Esophagus muscularis mucosa (tissue), 4 donors: Measurements from ENCODE around the gene ZNF567. TPM values are rescaled to one million over a fixed set of nuclear protein-coding genes. Genes with fewer than 3 reads are reported as not detected.

Experiments
- DNase-seq: peaks from one replicate; pipeline ENCODE4 v3.0.0-alpha.2; 2017; ENCODE audit errors: extremely low spot score
- H3K27ac ChIP-seq, 4 donors: fragments of 200-600 bp; sonication (generic); replicated peaks in 1 of 4; 1 replicate in 3 of 4; 2 replicates in 1 of 4; pipeline ENCODE4 v1.5.1; 2016 to 2019; ENCODE audit warnings: mild to moderate bottlenecking in 1 of 4
- H3K27me3 ChIP-seq, 4 donors: fragments of 200-600 bp; sonication (generic); one replicate each; pipeline versions ENCODE4 v1.5.1 to v1.6.0; 2016 to 2019
- H3K36me3 ChIP-seq, 4 donors: fragments of 200-600 bp; sonication (generic); one replicate each; pipeline ENCODE4 v1.5.1; 2016 to 2019
- H3K4me1 ChIP-seq, 4 donors: fragments of 200-600 bp; sonication (generic); one replicate each; pipeline ENCODE4 v1.5.1; 2016 to 2019
- H3K4me3 ChIP-seq, 4 donors: fragments of 200-600 bp; sonication (generic); 1 replicate in 2 of 4; 2 replicates in 2 of 4; pipeline ENCODE4 v1.5.1; 2016 to 2019; ENCODE audit warnings: mild to moderate bottlenecking in 4 of 4, moderate library complexity in 1 of 4
- H3K9me3 ChIP-seq, 4 donors: fragments of 200-600 bp; sonication (generic); 1 replicate in 3 of 4; 2 replicates in 1 of 4; pipeline ENCODE4 v1.5.1; 2016 to 2019
- CTCF ChIP-seq, 3 experiments: fragments of 200-600 bp in 2 of 3; fragments of 450-650 bp in 1 of 3; sonication (generic) in 2 of 3; IDR thresholded peaks; one replicate each; pipeline ENCODE4 v1.5.1; 2017 to 2019; ENCODE audit warnings: antibody characterized with exemption in 3 of 3, mild to moderate bottlenecking in 2 of 3, moderate library complexity in 1 of 3
- EP300 ChIP-seq: sonication (generic); formaldehyde crosslinking; IDR thresholded peaks from one replicate; pipeline ENCODE4 v1.6.1; 2017; ENCODE audit warnings: antibody characterized with exemption
- POLR2A ChIP-seq: fragments of 450-650 bp; IDR thresholded peaks from one replicate; pipeline ENCODE4 v1.6.1; 2017; ENCODE audit warnings: antibody characterized with exemption, moderate library complexity, mild to moderate bottlenecking, low read depth
- POLR2AphosphoS5 ChIP-seq, 2 donors: sonication (generic); formaldehyde crosslinking; IDR thresholded peaks; one replicate each; pipeline ENCODE4 v1.6.1; 2017; ENCODE audit warnings: antibody characterized with exemption in 2 of 2
- WGBS: methylation state at CpG from one replicate; pipeline ENCODE4 v1.1.5; 2018; 5-methylcytosine and 5-hydroxymethylcytosine counted together
- intact Hi-C: fragments of 100-400 bp; cut with DNase I; formaldehyde crosslinking; loops from one replicate; pipeline ENCODE4 v1.15.1; 2023
- total RNA-seq, 4 donors: library from RNA; depleted of rRNA; stranded (reverse); fragments of >200 nt; gene quantifications; one replicate each; pipeline versions ENCODE4 v1.1.0 to v1.2.1, GENCODE V29; 2016

The ZNF567 gene
- total RNA-seq, result 1 to 10 TPM; 5.5 to 9.1 (median 6.9) TPM

- peaks cover 9 to 43% (median 37%) of the 10 kb centered on the region in 4 donors for H3K36me3 ChIP-seq
- H3K27ac ChIP-seq, result peak within 1 kb of the TSS; percentile 74 to 82 (median 79)
- WGBS, result under 1% methylated on average over 51 of the region's 69 CpGs
- DNase-seq, result peak; percentile 99
- H3K4me3 ChIP-seq, result peak within 1 kb of the TSS; percentile 79 to 90 (median 80)
- H3K9me3 ChIP-seq, result peaks cover 0 to 8% (median 2%) of the 10 kb centered on the region in 4 donors
- intact Hi-C loops, result loop anchor here (10.0 kb wide), 1 partner anchor 167 kb away; the partner anchor contains the start of gene ZNF345
- no peaks in the 10 kb centered on the region for H3K27me3 ChIP-seq
- TF ChIP-seq POLR2A, result peak; percentile 13
- peak; percentile 92 to 97 for TF ChIP-seq POLR2AphosphoS5 (IDR thresholded peaks at IDR 0.05)
- no peak for TF ChIP-seq CTCF (IDR thresholded peaks at IDR 0.05)
- no peak for TF ChIP-seq EP300
- peaks cover 14 to 28% (median 21%) of the 10 kb centered on the region in 4 donors for H3K4me1 ChIP-seq
These were observed at the start of gene ZNF567 for GRCh38 chr19:36687214-36688056. TSS of gene ZNF567 (plus strand) at chr19:36687612. CDS start at chr19:36694868, 7,256 bp downstream.

DNA sequence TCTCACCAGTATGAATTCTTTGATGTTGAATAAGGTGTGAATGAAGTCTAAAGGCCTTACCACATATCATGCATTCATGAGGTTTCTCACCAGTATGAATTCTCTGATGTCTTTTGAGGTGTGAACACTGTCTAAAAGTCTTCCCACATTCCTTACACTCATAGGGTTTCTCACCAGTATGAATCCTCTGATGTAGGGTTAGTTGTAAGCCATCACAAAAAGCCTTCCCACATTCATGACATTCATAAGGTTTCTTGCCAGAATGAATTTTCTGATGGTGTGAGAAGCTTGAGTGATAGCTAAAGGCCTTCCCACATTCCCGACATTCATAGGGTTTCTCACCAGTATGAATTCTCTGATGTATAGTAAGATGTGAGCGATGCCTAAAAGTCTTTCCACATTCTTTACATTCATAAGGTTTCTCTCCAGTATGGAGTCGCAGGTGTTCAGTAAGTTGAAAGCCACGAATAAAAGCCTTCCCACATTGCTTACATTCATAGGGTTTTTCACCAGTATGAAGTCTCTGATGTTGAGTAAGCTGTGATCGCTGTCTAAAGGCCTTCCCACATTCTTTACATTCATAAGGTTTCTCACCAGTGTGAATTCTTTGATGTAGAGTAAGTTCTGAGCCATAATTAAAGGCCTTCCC is 48.4 kb upstream of the ZNF567 start:
- intact Hi-C loops, result no loop called here
- WGBS, result 96% methylated on average over 5 of the region's 5 CpGs
- Histone ChIP-seq H3K4me3 (no peak overlapping the region), H3K9me3 (peaks cover 49 to 100% (median 100%) of the 10 kb centered on the region in 4 donors), H3K27ac (no peak overlapping the region), H3K36me3 (peaks cover 44 to 81% (median 62%) of the 10 kb centered on the region in 4 donors), H3K4me1 (no peaks in the 10 kb centered on the region), H3K27me3 (no peaks in the 10 kb centered on the region)
- no peak for TF ChIP-seq EP300
- TF ChIP-seq CTCF (IDR thresholded peaks at IDR 0.05), result no peak
- TF ChIP-seq POLR2AphosphoS5 (IDR thresholded peaks at IDR 0.05), result no peak
- TF ChIP-seq POLR2A, result no peak
- DNase-seq, result no peak

- peaks cover 71 to 99% (median 89%) of the 10 kb centered on the region in 4 donors for H3K36me3 ChIP-seq
- TF ChIP-seq POLR2A (no peak), EP300 (no peak), POLR2AphosphoS5 (IDR thresholded peaks at IDR 0.05) (no peak), CTCF (IDR thresholded peaks at IDR 0.05) (no peak)
- H3K4me3 ChIP-seq, result no peak overlapping the region
- H3K9me3 ChIP-seq, result peaks cover 13 to 100% (median 98%) of the 10 kb centered on the region in 4 donors
- H3K27ac ChIP-seq, result no peak overlapping the region
- 98% methylated on average over 2 of the region's 2 CpGs for WGBS
- intact Hi-C loops, result no loop called here
- H3K4me1 ChIP-seq, result no peaks in the 10 kb centered on the region
- no peaks in the 10 kb centered on the region for H3K27me3 ChIP-seq
- no peak for DNase-seq
These were observed 40.7 kb upstream of the ZNF567 start for GRCh38 chr19:36646746-36647145.

- H3K27ac ChIP-seq, result no peak overlapping the region
- 81% methylated on average over 1 of the region's 1 CpG for WGBS
- no peak for DNase-seq
- TF ChIP-seq POLR2A, result no peak
- no peak for TF ChIP-seq CTCF (IDR thresholded peaks at IDR 0.05)
- TF ChIP-seq EP300, result no peak
- no peak for TF ChIP-seq POLR2AphosphoS5 (IDR thresholded peaks at IDR 0.05)
- no peaks in the 10 kb centered on the region for H3K27me3 ChIP-seq
- peaks cover 0 to 98% (median 86%) of the 10 kb centered on the region in 4 donors for H3K9me3 ChIP-seq
- H3K4me3 ChIP-seq, result no peak overlapping the region
- intact Hi-C loops, result no loop called here
- H3K36me3 ChIP-seq, result peaks cover 79 to 100% (median 91%) of the 10 kb centered on the region in 4 donors
- H3K4me1 ChIP-seq, result no peaks in the 10 kb centered on the region
These were observed 34.5 kb upstream of the ZNF567 start for GRCh38 chr19:36652958-36653357.
